GM12892 (cell line): ENCODE measurements around the gene SOX9.

Experiments used
- POLR2A ChIP-seq: IDR thresholded peaks from 2 replicates; pipeline ENCODE4 v1.6.1; 2011; ENCODE audit warnings: low read depth, low read length, control low read depth
- POLR2AphosphoS5 ChIP-seq: IDR thresholded peaks from 2 replicates; pipeline ENCODE4 v1.6.1; 2011; ENCODE audit warnings: low read depth, low read length, control low read depth

GRCh38 chr17:72146371-72146770, 25.6 kb downstream of the SOX9 start:
- TF ChIP-seq POLR2A = no peak
- no peak for TF ChIP-seq POLR2AphosphoS5
